AG09309 (cell line): ENCODE results near the gene METTL26.

Experiments used
- DNase-seq: peaks from one replicate; pipeline ENCODE4 v3.0.0-alpha.2; 2010; ENCODE audit warnings: low read depth
- H3K4me3 ChIP-seq: 2 replicates; pipeline ENCODE4 v1.5.1; 2011; ENCODE audit warnings: mild to moderate bottlenecking, low read depth, low read length, moderate library complexity; ENCODE audit not compliant: control insufficient read depth
- CTCF ChIP-seq: IDR thresholded peaks from 2 replicates; pipeline ENCODE4 v1.5.1; 2011; ENCODE audit warnings: mild to moderate bottlenecking, low read depth, low read length, inconsistent platforms; ENCODE audit not compliant: insufficient read depth, control insufficient read depth; ENCODE audit errors: missing control alignments

METTL26 gene

GRCh38 chr16:595942-596735, 40.0 kb downstream of the METTL26 start:
- no peak overlapping the region for H3K4me3 ChIP-seq
- TF ChIP-seq CTCF, result no peak
- DNase-seq, result no peak

- H3K4me3 ChIP-seq, result no peak overlapping the region
- DNase-seq, result no peak
- no peak for TF ChIP-seq CTCF
Observed at GRCh38 chr16:595094-595528, 41.0 kb downstream of the METTL26 start.

- H3K4me3 ChIP-seq, result no peak overlapping the region
- TF ChIP-seq CTCF, result no peak
- no peak for DNase-seq
Observed at GRCh38 chr16:593807-594206, 42.3 kb downstream of the METTL26 start.

- DNase-seq, result no peak
- no peak overlapping the region for H3K4me3 ChIP-seq
Observed at GRCh38 chr16:593406-593805, 42.7 kb downstream of the METTL26 start.

GRCh38 chr16:592518-593306, 43.4 kb downstream of the METTL26 start:
- H3K4me3 ChIP-seq, result no peak overlapping the region
- no peak for DNase-seq
- TF ChIP-seq CTCF, result no peak

More at GRCh38 chr16:593406-593805, 42.7 kb downstream of the METTL26 start:
- TF ChIP-seq CTCF, result no peak

GRCh38 chr16:591892-592517, 44.1 kb downstream of the METTL26 start:
- TF ChIP-seq CTCF, result no peak
- no peak for DNase-seq
- H3K4me3 ChIP-seq, result no peak overlapping the region
